ENCODE measurements around the gene CES2.

GRCh38 chr16:66950971-66951790 lies 15.9 kb downstream of the CES2 start:
- TF ChIP-seq POLR2AphosphoS5 (IDR thresholded peaks at IDR 0.05; ENCODE audit: insufficient read depth, low read depth, low read length), result no peak
- no peak for TF ChIP-seq MYC (IDR thresholded peaks at IDR 0.05; ENCODE audit: low read depth, low read length)
- TF ChIP-seq POLR2A (IDR thresholded peaks at IDR 0.05; ENCODE audit: low read depth, low read length), result no peak
- no peak for TF ChIP-seq CTCF (IDR thresholded peaks at IDR 0.05; ENCODE audit: extremely low read depth in 1 of 2, insufficient read depth in 1 of 2, low read depth in 1 of 2, low read length in 2 of 2)

All from endothelial cell of umbilical vein (primary cell).